ENCODE data around the gene SPAST. TPM values are rescaled to one million over a fixed set of nuclear protein-coding genes. Genes with fewer than 3 reads are reported as not detected.

Gene SPAST
- total and polyA plus RNA-seq, 2 of the 13 experiments (the other 11 are each of a cell fraction or from before 2014, with no cell fraction given) = 11.5 to 40.4 TPM

- TF ChIP-seq, protein P1, sequence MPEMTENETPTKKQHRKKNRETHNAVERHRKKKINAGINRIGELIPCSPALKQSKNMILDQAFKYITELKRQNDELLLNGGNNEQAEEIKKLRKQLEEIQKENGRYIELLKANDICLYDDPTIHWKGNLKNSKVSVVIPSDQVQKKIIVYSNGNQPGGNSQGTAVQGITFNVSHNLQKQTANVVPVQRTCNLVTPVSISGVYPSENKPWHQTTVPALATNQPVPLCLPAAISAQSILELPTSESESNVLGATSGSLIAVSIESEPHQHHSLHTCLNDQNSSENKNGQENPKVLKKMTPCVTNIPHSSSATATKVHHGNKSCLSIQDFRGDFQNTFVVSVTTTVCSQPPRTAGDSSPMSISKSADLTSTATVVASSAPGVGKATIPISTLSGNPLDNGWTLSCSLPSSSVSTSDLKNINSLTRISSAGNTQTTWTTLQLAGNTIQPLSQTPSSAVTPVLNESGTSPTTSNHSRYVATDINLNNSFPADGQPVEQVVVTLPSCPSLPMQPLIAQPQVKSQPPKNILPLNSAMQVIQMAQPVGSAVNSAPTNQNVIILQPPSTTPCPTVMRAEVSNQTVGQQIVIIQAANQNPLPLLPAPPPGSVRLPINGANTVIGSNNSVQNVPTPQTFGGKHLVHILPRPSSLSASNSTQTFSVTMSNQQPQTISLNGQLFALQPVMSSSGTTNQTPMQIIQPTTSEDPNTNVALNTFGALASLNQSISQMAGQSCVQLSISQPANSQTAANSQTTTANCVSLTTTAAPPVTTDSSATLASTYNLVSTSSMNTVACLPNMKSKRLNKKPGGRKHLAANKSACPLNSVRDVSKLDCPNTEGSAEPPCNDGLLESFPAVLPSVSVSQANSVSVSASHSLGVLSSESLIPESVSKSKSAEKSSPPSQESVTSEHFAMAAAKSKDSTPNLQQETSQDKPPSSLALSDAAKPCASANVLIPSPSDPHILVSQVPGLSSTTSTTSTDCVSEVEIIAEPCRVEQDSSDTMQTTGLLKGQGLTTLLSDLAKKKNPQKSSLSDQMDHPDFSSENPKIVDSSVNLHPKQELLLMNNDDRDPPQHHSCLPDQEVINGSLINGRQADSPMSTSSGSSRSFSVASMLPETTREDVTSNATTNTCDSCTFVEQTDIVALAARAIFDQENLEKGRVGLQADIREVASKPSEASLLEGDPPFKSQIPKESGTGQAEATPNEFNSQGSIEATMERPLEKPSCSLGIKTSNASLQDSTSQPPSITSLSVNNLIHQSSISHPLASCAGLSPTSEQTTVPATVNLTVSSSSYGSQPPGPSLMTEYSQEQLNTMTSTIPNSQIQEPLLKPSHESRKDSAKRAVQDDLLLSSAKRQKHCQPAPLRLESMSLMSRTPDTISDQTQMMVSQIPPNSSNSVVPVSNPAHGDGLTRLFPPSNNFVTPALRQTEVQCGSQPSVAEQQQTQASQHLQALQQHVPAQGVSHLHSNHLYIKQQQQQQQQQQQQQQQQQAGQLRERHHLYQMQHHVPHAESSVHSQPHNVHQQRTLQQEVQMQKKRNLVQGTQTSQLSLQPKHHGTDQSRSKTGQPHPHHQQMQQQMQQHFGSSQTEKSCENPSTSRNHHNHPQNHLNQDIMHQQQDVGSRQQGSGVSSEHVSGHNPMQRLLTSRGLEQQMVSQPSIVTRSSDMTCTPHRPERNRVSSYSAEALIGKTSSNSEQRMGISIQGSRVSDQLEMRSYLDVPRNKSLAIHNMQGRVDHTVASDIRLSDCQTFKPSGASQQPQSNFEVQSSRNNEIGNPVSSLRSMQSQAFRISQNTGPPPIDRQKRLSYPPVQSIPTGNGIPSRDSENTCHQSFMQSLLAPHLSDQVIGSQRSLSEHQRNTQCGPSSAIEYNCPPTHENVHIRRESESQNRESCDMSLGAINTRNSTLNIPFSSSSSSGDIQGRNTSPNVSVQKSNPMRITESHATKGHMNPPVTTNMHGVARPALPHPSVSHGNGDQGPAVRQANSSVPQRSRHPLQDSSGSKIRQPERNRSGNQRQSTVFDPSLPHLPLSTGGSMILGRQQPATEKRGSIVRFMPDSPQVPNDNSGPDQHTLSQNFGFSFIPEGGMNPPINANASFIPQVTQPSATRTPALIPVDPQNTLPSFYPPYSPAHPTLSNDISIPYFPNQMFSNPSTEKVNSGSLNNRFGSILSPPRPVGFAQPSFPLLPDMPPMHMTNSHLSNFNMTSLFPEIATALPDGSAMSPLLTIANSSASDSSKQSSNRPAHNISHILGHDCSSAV (CRISPR knock-in tag; IDR thresholded peaks at IDR 0.05; ENCODE audit: borderline replicate concordance) = no peak
- TF ChIP-seq ZNF513 (CRISPR knock-in tag; conservative IDR thresholded peaks at IDR 0.05) (0 out of 2 replicates have a peak, but pooled peaks have one; percentile 66), CREM (IDR thresholded peaks at IDR 0.05) (peak; percentile 83), CREM (CRISPR knock-in tag; IDR thresholded peaks at IDR 0.05) (no peak), ZNF510 (CRISPR knock-in tag; IDR thresholded peaks at IDR 0.05; ENCODE audit: low read depth) (peak; percentile 87), SP2 (CRISPR knock-in tag; IDR thresholded peaks at IDR 0.05) (no peak), PHF5A (CRISPR knock-in tag; IDR thresholded peaks at IDR 0.05; ENCODE audit: low read depth, unreplicated experiment) (peak; percentile 74), ZNF138 (CRISPR knock-in tag; IDR thresholded peaks at IDR 0.05; ENCODE audit: low read depth) (peak; percentile 40; the same call in 1 of the 2 replicates), TCF7 (IDR thresholded peaks at IDR 0.05; ENCODE audit: low read depth) (no peak), ZNF260 (CRISPR knock-in tag; IDR thresholded peaks at IDR 0.05; ENCODE audit: borderline replicate concordance, low read depth) (no peak), ZNF615 (CRISPR knock-in tag; IDR thresholded peaks at IDR 0.05; ENCODE audit: borderline replicate concordance) (peak; percentile 57; the same call in 1 of the 2 replicates), CEBPG (CRISPR knock-in tag; IDR thresholded peaks at IDR 0.05) (no peak)
- TF ChIP-seq, protein P2, sequence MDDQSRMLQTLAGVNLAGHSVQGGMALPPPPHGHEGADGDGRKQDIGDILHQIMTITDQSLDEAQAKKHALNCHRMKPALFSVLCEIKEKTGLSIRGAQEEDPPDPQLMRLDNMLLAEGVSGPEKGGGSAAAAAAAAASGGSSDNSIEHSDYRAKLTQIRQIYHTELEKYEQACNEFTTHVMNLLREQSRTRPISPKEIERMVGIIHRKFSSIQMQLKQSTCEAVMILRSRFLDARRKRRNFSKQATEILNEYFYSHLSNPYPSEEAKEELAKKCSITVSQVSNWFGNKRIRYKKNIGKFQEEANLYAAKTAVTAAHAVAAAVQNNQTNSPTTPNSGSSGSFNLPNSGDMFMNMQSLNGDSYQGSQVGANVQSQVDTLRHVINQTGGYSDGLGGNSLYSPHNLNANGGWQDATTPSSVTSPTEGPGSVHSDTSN (CRISPR knock-in tag; IDR thresholded peaks at IDR 0.05; ENCODE audit: borderline replicate concordance) = 0 out of 2 replicates have a peak, but pooled peaks have one; percentile 59
- TF ChIP-seq, protein P3, sequence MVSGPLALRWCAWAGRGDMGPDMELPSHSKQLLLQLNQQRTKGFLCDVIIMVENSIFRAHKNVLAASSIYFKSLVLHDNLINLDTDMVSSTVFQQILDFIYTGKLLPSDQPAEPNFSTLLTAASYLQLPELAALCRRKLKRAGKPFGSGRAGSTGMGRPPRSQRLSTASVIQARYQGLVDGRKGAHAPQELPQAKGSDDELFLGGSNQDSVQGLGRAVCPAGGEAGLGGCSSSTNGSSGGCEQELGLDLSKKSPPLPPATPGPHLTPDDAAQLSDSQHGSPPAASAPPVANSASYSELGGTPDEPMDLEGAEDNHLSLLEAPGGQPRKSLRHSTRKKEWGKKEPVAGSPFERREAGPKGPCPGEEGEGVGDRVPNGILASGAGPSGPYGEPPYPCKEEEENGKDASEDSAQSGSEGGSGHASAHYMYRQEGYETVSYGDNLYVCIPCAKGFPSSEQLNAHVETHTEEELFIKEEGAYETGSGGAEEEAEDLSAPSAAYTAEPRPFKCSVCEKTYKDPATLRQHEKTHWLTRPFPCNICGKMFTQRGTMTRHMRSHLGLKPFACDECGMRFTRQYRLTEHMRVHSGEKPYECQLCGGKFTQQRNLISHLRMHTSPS (CRISPR knock-in tag; IDR thresholded peaks at IDR 0.05; ENCODE audit: low read depth) = no peak
Observed at GRCh38 chr2:32039447-32040219, 23.7 kb upstream of the SPAST start, which contains the start of gene DPY30 (continued).

Measured in HepG2 (cell line).